NCI-H2227 (cell line): ENCODE results near the gene NSMF.

ENCODE experiments used
- DNase-seq: peaks from one replicate; lab custom pipeline; 2025; ENCODE audit not compliant: unreplicated experiment; lab: John Stamatoyannopoulos, UW

Gene NSMF

GRCh38 chr9:137492464-137493363, 33.6 kb upstream of the NSMF start:
- no peak for DNase-seq

GRCh38 chr9:137491735-137492432, 32.8 kb upstream of the NSMF start:
- DNase-seq = no peak

GRCh38 chr9:137490532-137491186, 31.5 kb upstream of the NSMF start:
- no peak for DNase-seq

GRCh38 chr9:137488906-137489305, 29.8 kb upstream of the NSMF start:
- no peak for DNase-seq

GRCh38 chr9:137488327-137488653, 29.2 kb upstream of the NSMF start:
- no peak for DNase-seq

- DNase-seq = peak; percentile 30
Observed at GRCh38 chr9:137487454-137488326, 28.6 kb upstream of the NSMF start.

- DNase-seq = no peak
Observed at GRCh38 chr9:137486545-137487453, 27.7 kb upstream of the NSMF start.

GRCh38 chr9:137486141-137486490, 27.0 kb upstream of the NSMF start:
- no peak for DNase-seq

GRCh38 chr9:137485343-137486140, 26.4 kb upstream of the NSMF start:
- DNase-seq = no peak

- no peak for DNase-seq
Observed at GRCh38 chr9:137484551-137485315, 25.6 kb upstream of the NSMF start.

GRCh38 chr9:137482094-137482781, 23.1 kb upstream of the NSMF start:
- DNase-seq = no peak

GRCh38 chr9:137480686-137481683, 21.9 kb upstream of the NSMF start:
- DNase-seq = no peak

- DNase-seq = no peak
Observed at GRCh38 chr9:137479892-137480685, 21.0 kb upstream of the NSMF start.

- peak; percentile 39 for DNase-seq
Observed at GRCh38 chr9:137478962-137479861, 20.1 kb upstream of the NSMF start.

GRCh38 chr9:137478613-137478961, 19.5 kb upstream of the NSMF start:
- no peak for DNase-seq
